ENCODE results near the gene ASPHD2.

Gene ASPHD2

DNA sequence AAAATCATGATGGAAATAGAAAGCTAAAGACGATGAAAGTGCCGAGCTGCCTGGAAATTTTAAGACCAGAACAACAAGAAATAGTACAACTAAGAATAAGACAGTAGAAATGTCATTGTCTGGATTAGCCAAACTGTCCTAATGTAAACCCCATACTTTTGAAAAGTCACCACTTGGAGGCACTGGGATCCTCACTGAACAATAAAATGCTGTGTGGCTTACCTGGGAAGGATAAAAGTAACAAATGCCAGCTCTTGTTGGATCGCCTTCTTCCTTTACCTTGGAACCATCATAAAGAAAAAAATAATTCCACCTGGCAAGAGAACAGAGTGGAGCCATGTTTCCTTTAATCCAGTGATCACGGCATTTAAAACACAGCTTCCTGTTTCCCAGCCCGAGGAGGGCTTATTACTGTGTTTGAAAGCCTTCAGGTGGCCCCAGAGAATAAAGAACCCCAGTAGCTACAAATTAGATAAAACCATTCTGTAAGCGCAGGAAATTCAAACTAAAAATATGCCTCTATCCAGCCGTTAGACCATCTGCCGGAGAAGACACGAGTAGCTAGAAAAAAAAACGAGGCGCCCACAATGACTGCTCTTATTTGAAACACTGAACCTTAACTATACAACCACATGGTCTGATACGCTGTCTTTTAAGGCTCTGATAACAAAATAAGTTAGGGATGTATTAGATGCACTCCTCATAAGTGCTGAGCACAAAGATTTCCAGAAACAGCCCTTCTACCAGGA is 50.2 kb downstream of the ASPHD2 start:
- peak; percentile 30 for DNase-seq

DNA sequence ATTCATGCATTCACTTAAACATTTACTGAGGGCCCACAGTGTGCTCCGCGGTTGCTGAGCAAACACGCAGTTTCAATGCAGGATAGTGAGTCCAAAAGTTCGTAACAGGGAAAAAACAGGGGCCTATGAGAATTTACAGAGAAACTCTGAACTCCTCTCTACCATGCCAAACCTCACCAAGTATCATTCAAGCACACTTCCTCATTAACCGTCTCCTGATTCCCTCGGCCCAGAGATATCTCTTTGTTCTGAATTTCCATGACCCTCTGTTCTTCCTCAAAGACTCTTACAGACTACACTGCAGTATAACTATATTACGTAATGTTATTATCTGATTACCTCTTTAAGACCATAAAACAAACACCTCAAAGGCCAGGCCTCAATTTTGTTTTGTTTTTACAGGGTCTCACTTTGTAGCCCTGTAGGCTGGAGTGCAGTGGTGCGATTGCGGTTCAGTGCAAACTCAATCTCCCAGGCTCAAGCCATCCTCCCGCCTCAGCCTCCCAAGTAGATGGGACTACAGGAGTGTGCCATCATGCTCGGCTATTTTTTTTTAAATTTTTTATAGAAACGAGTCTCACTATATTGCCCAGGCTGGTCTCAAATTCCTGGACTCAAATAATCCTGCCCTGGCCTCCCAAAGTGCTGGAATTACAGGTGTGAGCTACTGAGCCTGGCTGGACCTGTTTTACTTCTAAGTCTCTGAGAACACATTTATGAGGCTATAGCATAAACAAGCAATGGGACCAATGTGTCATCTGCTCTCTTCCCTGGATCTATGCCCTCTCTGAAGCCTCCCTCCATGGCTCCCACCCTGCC is 50.9 kb downstream of the ASPHD2 start:
- peak; percentile 23 for DNase-seq

DNA sequence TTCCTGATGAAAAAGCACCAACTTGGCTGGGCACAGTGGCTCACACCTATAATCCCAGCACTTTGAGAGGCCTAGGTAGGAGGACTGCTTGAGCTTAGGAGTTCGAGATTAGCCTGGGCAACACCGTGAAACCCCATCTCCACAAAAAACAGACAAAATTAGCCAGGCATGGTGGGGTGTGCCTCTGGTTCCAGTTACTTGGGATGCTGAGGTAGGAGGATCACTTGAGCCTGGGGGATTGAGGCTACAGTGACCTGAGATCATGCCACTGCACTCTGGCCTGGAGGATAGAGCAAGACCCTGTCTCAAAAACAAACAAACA is 51.5 kb downstream of the ASPHD2 start:
- no peak for DNase-seq

DNA sequence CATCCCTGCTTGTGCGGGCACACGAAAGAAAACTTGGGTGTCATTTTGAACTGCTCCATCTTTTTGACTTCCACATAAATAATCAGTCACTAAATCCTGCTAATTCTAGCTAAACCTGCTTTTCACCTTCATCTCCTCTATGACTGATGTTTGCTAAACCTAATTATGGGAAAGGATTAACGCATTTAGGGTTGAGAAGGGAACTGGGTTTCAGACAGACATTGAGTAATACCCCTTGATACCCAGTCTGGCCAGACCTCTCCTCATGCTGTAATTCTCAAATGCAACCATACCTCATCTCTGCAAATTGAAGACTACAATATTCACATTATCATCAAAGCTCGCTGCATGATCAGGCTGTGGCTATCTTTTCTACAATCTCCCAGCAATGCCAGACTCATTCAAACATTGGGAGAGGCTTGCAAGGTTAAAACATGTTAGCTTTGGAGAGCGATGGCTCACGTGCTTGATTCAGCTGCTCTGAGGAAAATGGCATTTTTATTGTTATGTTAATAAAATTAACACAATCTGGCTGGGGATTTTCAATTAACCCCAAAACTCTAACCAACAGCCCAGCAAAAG is 52.1 kb downstream of the ASPHD2 start:
- DNase-seq: no peak

DNA sequence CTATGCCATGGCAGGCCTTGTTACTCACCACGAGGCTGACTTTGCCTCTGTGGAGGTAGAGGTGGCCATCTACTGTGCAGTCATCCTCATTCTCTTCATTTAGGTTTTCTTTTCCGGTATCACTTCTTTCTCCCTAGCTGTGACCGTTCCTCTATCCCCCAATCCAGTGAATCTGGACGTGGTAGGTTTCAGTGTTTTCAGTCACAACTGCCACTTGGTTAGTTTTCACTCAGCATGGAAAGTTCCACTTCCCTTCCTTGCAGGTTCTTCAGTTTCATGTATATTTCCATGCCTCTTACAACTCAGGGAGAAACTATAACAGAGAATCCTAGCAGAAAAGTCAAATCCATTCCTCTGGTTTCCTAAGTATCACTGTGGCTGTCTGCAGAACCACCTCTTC is 52.6 kb downstream of the ASPHD2 start:
- DNase-seq: no peak

DNA sequence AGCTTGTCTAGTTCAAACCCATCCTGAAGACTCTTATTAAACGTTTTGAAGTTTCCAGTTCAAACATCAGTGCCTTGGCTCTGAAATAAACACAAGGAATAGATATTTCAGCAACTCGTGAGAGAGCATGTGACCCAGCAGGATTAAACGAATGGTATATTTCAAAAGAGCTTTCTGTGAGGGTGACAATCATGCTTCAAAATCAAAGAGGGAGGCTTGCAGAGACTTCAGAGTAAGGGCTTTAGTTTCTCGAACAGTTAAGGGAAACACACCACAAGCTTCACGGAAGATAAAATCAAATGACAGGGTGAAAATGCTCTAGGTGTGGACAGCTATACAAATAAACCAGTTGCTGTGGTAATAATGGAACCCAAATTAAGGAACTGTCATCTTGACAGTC is 53.1 kb downstream of the ASPHD2 start:
- DNase-seq: no peak

DNA sequence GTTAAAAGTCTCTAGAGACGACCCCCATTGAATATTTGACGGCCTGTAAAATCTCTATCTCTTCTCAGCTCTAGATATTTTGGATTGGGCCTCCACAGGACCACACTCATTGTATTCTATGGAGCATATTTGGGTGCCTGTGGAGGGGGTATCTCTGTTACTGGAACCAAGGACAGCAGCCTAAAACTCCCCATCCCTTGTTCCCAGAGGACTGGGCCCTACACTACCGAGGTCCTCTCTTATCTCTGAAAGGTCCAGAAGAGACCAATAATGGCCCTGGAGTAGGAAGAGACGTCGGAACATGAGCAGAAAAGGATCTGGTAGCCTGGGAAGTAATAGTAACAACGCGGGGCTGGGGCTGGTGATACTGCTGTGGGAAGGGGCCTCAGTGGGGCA is 54.0 kb downstream of the ASPHD2 start:
- no peak for DNase-seq

DNA sequence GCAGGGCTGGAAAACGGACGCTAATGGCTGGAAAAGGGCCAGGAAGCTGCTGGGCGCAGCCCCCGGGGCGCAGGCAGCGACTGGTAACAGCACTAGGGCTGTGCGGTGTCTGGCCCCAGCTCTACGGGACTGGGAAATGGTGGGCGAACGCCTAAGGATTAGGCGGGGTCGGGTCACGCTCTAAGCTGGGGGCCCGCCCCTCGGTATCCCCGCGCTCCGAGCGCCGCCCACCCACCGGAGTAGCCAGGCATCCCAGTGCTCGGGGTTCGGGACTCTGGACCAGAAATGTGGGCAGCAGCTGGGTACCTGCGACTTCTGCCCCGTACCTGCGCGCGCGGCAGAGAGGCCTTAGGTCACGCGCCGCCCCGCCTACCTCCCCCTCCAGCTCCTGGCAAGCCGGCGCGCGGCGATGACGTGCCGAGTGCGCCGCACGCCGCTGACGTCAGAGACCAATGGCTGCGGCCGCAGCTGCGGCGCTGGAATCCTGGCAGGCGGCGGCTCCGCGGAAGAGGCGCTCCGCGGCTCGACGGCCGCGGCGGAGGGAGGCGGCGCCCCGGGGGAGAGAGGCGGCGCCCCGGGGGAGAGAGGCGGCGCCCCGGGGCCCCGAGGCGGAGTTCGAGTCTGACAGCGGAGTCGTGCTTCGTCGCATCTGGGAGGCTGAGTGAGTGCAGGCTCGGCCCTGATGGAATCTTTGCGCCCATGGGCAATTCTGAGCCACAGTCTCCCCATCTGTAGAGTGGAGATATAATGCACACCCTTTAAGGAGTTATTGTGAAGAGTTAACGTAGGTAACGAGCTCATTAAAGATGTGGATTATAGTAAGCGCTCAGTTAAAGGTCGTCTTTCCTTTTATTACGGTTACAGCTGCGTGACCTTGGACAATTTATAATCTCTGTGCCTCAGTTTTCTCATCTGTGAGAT is 54.6 kb downstream of the ASPHD2 start, which contains the start of the genes HPS4 and SRRD:
HPS4 (minus strand) TSS at position 345 of the 921 bp plus-strand sequence. CDS start 2,021 bp downstream, outside the sequence.
SRRD (plus strand) TSS at position 439 of the 921 bp plus-strand sequence; CDS start at position 453, 14 bp downstream.
- peak; percentile 88 for DNase-seq

DNA sequence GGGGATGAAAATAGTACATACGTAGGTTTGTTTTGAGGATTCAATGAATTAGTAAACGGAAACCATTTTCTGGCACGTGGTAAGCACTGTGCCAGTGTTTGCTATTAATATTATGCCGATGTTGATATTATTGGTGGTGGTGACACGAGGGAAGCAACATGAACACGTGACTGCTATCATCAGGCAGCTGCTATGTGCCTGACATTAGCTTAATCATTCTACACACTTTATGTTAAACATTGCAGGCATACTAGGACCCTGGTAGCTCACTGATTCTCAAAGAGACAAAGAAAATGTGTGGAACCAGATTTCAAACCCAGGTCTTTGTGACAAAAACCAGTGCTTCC is 55.3 kb downstream of the ASPHD2 start:
- no peak for DNase-seq

DNA sequence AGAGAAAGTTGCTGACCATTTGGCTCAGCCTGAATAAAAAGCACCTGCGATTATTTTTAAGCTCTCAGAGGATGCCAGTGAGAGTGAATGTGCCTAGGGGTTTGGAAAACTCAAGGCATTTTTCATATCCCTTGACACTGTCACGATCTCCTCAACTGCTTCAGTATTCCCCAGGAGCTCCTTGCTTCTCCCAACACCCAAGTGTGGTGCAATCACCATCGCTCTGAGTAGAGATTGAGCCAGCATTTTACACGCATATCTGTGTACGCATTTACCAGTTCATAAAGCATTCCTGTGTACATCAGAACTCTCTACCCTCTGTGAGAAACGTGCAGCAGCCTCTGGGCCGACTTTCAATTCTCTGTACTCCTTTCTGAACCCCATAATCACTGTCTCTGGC is 56.0 kb downstream of the ASPHD2 start:
- no peak for DNase-seq

DNA sequence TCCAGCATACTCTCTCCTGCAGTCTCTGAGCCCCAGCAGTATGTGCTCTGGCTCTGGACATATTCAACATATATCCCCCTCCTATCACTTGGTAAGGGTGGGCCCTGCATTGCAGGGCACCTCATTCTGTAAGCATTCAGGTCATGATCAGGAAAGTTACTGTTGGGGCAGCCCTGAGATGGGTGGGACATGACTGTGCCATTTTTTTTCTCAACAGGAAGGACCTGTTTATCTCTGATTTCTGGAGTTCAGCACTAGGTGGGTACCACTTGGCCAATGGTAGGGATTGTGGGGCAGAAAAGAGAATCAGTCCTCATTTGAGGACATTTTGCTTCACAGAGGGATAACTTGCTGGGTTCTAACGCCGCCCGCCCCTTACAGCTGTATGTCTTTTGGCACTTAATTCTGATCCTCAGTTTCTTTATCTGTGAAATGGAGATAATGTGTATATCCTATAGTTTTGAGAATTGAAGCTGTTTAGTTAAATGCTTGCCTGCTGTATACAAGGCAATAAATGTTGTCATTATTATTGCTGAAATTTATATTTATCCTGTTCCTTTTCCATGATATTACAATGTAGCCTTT is 56.8 kb downstream of the ASPHD2 start:
- no peak for DNase-seq

DNA sequence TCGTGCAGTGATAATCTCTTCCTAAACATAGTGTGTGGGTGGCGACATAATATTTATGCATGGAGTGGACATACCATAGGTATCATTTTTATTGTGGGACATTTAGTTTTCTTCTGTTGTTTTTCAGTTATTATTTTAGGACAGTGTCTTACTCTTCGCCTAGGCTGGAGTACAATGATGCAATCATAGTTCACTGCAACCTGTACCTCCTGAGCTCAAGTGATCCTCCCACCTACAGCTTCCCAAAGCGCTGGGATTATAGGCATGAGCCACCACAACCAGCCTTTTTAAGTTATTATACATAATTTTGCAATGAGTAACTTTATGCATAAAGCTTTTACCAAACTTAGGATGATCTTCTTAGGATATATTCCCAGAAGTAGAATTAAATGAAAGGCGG is 57.3 kb downstream of the ASPHD2 start:
- no peak for DNase-seq

DNA sequence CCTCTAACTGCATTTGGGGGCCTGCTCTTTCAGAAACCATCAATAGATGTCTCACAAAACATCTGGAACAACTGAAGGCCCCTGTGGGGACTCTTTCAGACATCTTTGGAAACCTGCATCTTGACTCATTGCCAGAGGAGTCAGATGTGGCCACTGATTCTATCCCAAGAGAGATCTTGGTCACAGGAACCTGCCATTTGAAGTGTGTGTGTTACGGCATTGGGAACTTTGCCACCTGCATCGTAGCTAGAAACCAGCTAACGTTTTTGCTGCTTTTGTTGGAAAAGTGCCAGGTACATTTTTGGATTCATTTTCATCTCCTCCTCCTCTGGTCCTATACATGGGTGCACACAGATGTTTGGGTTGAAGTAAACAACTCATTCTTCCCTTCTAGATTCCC is 58.9 kb downstream of the ASPHD2 start:
- DNase-seq: no peak

DNA sequence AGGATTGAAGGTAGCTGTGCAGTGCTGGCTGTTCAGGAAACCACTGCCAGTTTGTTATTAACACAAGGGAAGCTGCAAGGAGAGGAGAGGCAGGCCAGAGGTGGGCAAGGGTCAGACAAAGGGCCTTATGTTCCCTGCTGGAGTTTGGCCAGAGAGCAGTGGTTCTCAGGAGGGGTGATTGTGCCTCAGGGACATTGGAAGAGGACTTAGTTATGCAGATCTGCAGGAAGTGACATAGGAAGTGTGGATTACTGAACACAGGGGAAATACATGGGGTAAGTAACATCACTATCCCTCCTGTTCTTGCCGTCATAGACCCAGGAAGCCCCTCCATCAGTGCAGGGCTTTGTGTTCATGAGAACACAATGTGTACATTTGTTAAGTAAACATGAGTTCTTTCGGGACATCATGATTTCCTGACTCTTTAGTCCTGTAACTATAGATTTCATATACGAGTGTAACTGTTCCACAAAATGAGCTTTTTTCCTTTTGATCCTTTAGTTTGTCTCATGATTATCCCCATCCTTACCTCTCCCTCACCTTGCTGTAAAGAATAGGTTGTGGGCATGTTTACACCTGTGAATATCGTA is 60.5 kb downstream of the ASPHD2 start:
- DNase-seq: no peak

DNA sequence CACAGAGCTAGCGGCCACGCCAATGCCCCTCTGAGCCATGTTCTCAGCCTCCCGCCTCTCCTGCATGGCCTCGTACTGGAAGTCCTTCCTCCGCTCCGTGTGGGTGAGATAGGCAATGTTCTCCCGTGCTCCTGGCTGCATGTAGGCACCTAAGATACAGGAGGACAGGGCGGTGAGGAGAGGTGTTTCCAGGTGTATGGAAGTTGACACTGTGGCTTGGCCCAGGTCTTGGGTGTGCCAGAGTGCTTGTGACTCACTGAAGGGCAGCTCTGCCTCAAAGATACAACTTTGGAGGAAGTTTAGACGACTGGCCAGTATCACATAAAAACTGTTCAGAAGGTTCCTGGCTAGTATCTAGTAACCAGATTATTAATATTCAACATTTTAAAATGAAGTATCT is 63.2 kb downstream of the ASPHD2 start:
- DNase-seq: no peak

DNA sequence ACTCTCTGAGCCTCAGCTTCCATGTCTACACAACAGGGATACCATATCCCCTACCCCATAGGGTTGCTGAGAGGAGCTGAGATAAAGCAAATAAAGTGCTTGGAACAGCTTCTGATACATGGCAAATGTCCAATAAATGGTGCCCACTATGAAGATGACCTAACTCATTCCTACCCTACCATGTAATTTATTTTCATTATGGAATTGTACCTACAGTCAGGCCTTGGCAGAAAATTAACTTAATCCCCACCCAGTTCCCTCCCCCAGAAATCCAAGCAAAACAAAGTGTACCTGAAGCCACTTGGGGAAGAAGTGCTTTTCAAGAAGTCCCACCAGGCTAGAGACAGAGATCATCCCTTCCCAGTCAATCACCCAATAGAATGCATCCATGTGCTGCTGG is 65.4 kb downstream of the ASPHD2 start:
- no peak for DNase-seq
